ENCODE results near the gene LONP2.

The LONP2 gene

GRCh38 chr16:48244080-48244862, at the start of gene LONP2:
TSS of gene LONP2 (plus strand) at chr16:48244300. CDS start at chr16:48244389, 89 bp downstream.
- DNase-seq (ENCODE audit: low read depth in 2 of 2): peak; percentile 80 to 86

- DNase-seq (ENCODE audit: low read depth in 2 of 2): no peak
Observed at GRCh38 chr16:48194828-48195556, 49.1 kb upstream of the LONP2 start.

- no peak for DNase-seq (ENCODE audit: low read depth in 2 of 2)
Observed at GRCh38 chr16:48197294-48197693, 46.8 kb upstream of the LONP2 start.

GRCh38 chr16:48201515-48202201, 42.4 kb upstream of the LONP2 start:
- DNase-seq (ENCODE audit: low read depth in 2 of 2): no peak

GRCh38 chr16:48203974-48204824, 39.9 kb upstream of the LONP2 start:
- DNase-seq (ENCODE audit: low read depth in 2 of 2): no peak

- DNase-seq (ENCODE audit: low read depth in 2 of 2): no peak
Observed at GRCh38 chr16:48204825-48205151, 39.3 kb upstream of the LONP2 start.

- no peak for DNase-seq (ENCODE audit: low read depth in 2 of 2)
Observed at GRCh38 chr16:48206594-48207242, 37.4 kb upstream of the LONP2 start.

- no peak for DNase-seq (ENCODE audit: low read depth in 2 of 2)
Observed at GRCh38 chr16:48210747-48211146, 33.4 kb upstream of the LONP2 start.

- no peak for DNase-seq (ENCODE audit: low read depth in 2 of 2)
Observed at GRCh38 chr16:48212033-48212432, 32.1 kb upstream of the LONP2 start.

GRCh38 chr16:48215738-48216137, 28.4 kb upstream of the LONP2 start:
- no peak for DNase-seq (ENCODE audit: low read depth in 2 of 2)

GRCh38 chr16:48217708-48218107, 26.4 kb upstream of the LONP2 start:
- DNase-seq (ENCODE audit: low read depth in 2 of 2): no peak

GRCh38 chr16:48218473-48218872, 25.6 kb upstream of the LONP2 start:
- no peak for DNase-seq (ENCODE audit: low read depth in 2 of 2)

GRCh38 chr16:48220891-48221290, 23.2 kb upstream of the LONP2 start:
- no peak for DNase-seq (ENCODE audit: low read depth in 2 of 2)

GRCh38 chr16:48223490-48223889, 20.6 kb upstream of the LONP2 start:
- no peak for DNase-seq (ENCODE audit: low read depth in 2 of 2)

- DNase-seq (ENCODE audit: low read depth in 2 of 2): no peak
Observed at GRCh38 chr16:48225456-48225855, 18.6 kb upstream of the LONP2 start.

- DNase-seq (ENCODE audit: low read depth in 2 of 2): no peak
Observed at GRCh38 chr16:48231727-48232492, 12.2 kb upstream of the LONP2 start.

- no peak for DNase-seq (ENCODE audit: low read depth in 2 of 2)
Observed at GRCh38 chr16:48232493-48233040, 11.5 kb upstream of the LONP2 start.

GRCh38 chr16:48234630-48235029, 9.5 kb upstream of the LONP2 start:
- no peak for DNase-seq (ENCODE audit: low read depth in 2 of 2)

GRCh38 chr16:48235058-48235555, 9.0 kb upstream of the LONP2 start:
- DNase-seq (ENCODE audit: low read depth in 2 of 2): no peak

GRCh38 chr16:48235556-48236136, 8.5 kb upstream of the LONP2 start:
- DNase-seq (ENCODE audit: low read depth in 2 of 2): no peak
